Neural crest cell (in vitro differentiated cells): ENCODE measurements around the gene ETNK2. TPM values are rescaled to one million over a fixed set of nuclear protein-coding genes. Genes with fewer than 3 reads are reported as not detected.

ENCODE experiments used
- DNase-seq: peaks from one replicate; pipeline ENCODE4 v3.0.0; 2021; ENCODE audit warnings: low read depth, mixed read lengths, low spot score
- H3K27ac Mint-ChIP-seq: one replicate; pipeline ENCODE4 v1.8.0; 2021; ENCODE audit warnings: mild to moderate bottlenecking, mixed read lengths; ENCODE audit not compliant: unreplicated experiment
- H3K27me3 Mint-ChIP-seq: 2 replicates; pipeline ENCODE4 v1.8.0; 2021; ENCODE audit warnings: low read depth, mild to moderate bottlenecking, mixed read lengths
- H3K36me3 Mint-ChIP-seq: 2 replicates; pipeline ENCODE4 v1.8.0; 2021; ENCODE audit warnings: low read depth, mild to moderate bottlenecking, mixed read lengths
- H3K4me1 Mint-ChIP-seq: 2 replicates; pipeline ENCODE4 v1.8.0; 2021; ENCODE audit warnings: mixed read lengths
- H3K4me3 Mint-ChIP-seq: one replicate; pipeline ENCODE4 v1.8.0; 2021; ENCODE audit warnings: mild to moderate bottlenecking, mixed read lengths
- H3K9me3 Mint-ChIP-seq: 2 replicates; pipeline ENCODE4 v1.8.0; 2021; ENCODE audit warnings: mixed read lengths
- CTCF ChIP-seq: fragments of 200-600 bp; sonication (generic); conservative IDR thresholded peaks from 2 replicates; pipeline ENCODE4 v1.5.0; 2021; ENCODE audit warnings: antibody characterized with exemption, mild to moderate bottlenecking
- total RNA-seq: library from RNA; stranded (reverse); gene quantifications from 2 replicates; pipeline ENCODE4 v1.2.1, GENCODE V29; 2021

The ETNK2 gene
- total RNA-seq, 1 donor from 2014 or later = 14.5 TPM

GRCh38 chr1:204145033-204145504 is 6.8 kb downstream of the ETNK2 start:
- H3K4me1 Mint-ChIP-seq = peaks cover 17% of the 10 kb centered on the region
- H3K36me3 Mint-ChIP-seq = peaks cover 2% of the 10 kb centered on the region
- H3K27ac Mint-ChIP-seq = no peak overlapping the region
- H3K4me3 Mint-ChIP-seq = no peak overlapping the region
- DNase-seq = no peak
- H3K9me3 Mint-ChIP-seq = no peaks in the 10 kb centered on the region
- no peak for TF ChIP-seq CTCF
- H3K27me3 Mint-ChIP-seq = peaks cover 1% of the 10 kb centered on the region

- no peak for DNase-seq
- H3K4me1 Mint-ChIP-seq = peaks cover 15% of the 10 kb centered on the region
- no peak for TF ChIP-seq CTCF
- H3K27ac Mint-ChIP-seq = no peak overlapping the region
- H3K36me3 Mint-ChIP-seq = peaks cover 9% of the 10 kb centered on the region
- no peaks in the 10 kb centered on the region for H3K9me3 Mint-ChIP-seq
- H3K4me3 Mint-ChIP-seq = no peak overlapping the region
- H3K27me3 Mint-ChIP-seq = peaks cover 4% of the 10 kb centered on the region
Observed at GRCh38 chr1:204143276-204144041, 8.4 kb downstream of the ETNK2 start.

- H3K27me3 Mint-ChIP-seq = peaks cover 4% of the 10 kb centered on the region
- H3K27ac Mint-ChIP-seq = no peak overlapping the region
- H3K9me3 Mint-ChIP-seq = no peaks in the 10 kb centered on the region
- no peak for TF ChIP-seq CTCF
- peaks cover 9% of the 10 kb centered on the region for H3K36me3 Mint-ChIP-seq
- H3K4me1 Mint-ChIP-seq = peaks cover 3% of the 10 kb centered on the region
- DNase-seq = no peak
- H3K4me3 Mint-ChIP-seq = no peak overlapping the region
Observed at GRCh38 chr1:204142032-204142974, 9.5 kb downstream of the ETNK2 start.

- Mint-ChIP-seq H3K27ac (no peak overlapping the region), H3K27me3 (peaks cover 4% of the 10 kb centered on the region)
- DNase-seq = no peak
Observed at GRCh38 chr1:204141131-204141530, 10.7 kb downstream of the ETNK2 start.

More at GRCh38 chr1:204141131-204141530, 10.7 kb downstream of the ETNK2 start:
- no peaks in the 10 kb centered on the region for H3K9me3 Mint-ChIP-seq
- no peak for TF ChIP-seq CTCF
- H3K36me3 Mint-ChIP-seq = peaks cover 9% of the 10 kb centered on the region
- H3K4me1 Mint-ChIP-seq = no peaks in the 10 kb centered on the region
- H3K4me3 Mint-ChIP-seq = no peak overlapping the region
